ENCODE measurements around the gene SMOC2. TPM values are rescaled to one million over a fixed set of nuclear protein-coding genes. Genes with fewer than 3 reads are reported as not detected.

The SMOC2 gene
- total and polyA plus RNA-seq, 2 experiments from 2014 or later, result 51.0 to 88.7 TPM

DNA sequence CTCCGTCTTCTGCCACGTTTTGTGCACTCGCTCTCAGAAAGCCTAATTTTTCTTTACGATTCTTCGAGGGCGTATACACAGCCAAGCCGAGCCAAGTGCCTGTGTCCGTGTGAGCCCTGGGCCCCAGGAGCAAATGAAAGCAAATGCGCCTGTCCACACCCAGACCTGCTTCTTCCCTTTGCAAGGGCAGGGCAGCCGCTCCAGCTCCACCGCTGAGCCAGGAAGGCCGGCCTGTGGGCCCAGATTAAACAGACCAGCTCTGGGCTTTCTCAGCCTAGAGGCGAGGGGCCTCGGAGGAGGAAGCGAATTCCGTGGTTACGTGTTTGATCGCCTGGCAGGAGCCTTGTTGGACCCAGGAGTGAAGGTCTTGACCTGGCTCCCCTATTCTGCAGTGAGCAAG lies 184.6 kb downstream of the SMOC2 start:
- no peaks in the 10 kb centered on the region for H3K27me3 ChIP-seq
- H3K4me2 ChIP-seq, result no peak overlapping the region
- no peaks in the 10 kb centered on the region for H4K20me1 ChIP-seq (ENCODE audit: insufficient read depth, poor library complexity, severe bottlenecking)
- no peaks in the 10 kb centered on the region for H3K9me2 ChIP-seq (replicated peaks; ENCODE audit: insufficient read depth)
- no peaks in the 10 kb centered on the region for H3K4me1 ChIP-seq (ENCODE audit: insufficient read depth)
- no peak overlapping the region for H3K4me3 ChIP-seq
- WGBS (ENCODE audit: low lambda C conversion rate, missing lambda C conversion rate), result 64% methylated on average over 18 of the region's 18 CpGs
- no peaks in the 10 kb centered on the region for H3K9me3 ChIP-seq (ENCODE audit: low read depth)
- TF ChIP-seq, protein P1, sequence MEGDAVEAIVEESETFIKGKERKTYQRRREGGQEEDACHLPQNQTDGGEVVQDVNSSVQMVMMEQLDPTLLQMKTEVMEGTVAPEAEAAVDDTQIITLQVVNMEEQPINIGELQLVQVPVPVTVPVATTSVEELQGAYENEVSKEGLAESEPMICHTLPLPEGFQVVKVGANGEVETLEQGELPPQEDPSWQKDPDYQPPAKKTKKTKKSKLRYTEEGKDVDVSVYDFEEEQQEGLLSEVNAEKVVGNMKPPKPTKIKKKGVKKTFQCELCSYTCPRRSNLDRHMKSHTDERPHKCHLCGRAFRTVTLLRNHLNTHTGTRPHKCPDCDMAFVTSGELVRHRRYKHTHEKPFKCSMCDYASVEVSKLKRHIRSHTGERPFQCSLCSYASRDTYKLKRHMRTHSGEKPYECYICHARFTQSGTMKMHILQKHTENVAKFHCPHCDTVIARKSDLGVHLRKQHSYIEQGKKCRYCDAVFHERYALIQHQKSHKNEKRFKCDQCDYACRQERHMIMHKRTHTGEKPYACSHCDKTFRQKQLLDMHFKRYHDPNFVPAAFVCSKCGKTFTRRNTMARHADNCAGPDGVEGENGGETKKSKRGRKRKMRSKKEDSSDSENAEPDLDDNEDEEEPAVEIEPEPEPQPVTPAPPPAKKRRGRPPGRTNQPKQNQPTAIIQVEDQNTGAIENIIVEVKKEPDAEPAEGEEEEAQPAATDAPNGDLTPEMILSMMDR (IDR thresholded peaks at IDR 0.05; ENCODE audit: poor library complexity), result no peak
- TF ChIP-seq EZH2phosphoT487 (IDR thresholded peaks at IDR 0.05; ENCODE audit: low read depth, severe bottlenecking, unreplicated experiment) (no peak), EZH2 (IDR thresholded peaks at IDR 0.05; ENCODE audit: borderline replicate concordance) (no peak)
- H3K27ac ChIP-seq, result no peak overlapping the region
- H3K79me2 ChIP-seq, result no peaks in the 10 kb centered on the region
- no peak overlapping the region for H2AFZ ChIP-seq
- DNase-seq (ENCODE audit: low spot score), result no peak
- H3K36me3 ChIP-seq (replicated peaks; ENCODE audit: insufficient read depth, low read depth), result no peaks in the 10 kb centered on the region

DNA sequence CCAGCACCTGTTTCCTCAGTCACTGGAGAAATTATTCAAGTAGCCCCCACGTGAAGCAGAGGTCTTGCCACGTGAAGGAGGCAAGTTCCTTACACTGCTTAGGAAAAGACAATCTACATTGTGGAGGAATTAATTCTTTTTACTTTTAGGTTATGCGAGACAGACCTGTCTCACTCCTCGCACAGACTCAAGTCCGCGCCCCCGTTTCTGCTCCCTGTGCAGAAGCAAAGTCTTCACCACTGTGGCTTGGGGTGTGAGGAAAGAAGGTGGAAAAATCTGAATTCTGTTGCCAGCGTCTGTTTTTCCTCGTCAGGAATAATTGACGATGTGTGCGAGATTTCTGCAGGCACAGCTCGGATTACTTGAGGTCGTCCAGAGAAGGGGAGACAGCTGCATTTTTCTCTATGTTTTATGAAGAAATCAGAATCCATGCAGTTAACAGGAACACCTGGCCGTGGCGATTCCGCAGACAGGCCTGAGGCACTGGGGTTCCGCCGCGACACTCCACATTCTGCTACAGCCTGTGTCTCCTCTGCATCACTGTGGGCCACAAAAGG lies 185.1 kb downstream of the SMOC2 start:
- no peak overlapping the region for H3K27ac ChIP-seq
- no peak overlapping the region for H3K4me2 ChIP-seq
- no peaks in the 10 kb centered on the region for H3K4me1 ChIP-seq (ENCODE audit: insufficient read depth)
- H3K9me3 ChIP-seq (ENCODE audit: low read depth), result no peaks in the 10 kb centered on the region
- no peaks in the 10 kb centered on the region for H3K79me2 ChIP-seq
- H3K4me3 ChIP-seq, result no peak overlapping the region
- H3K27me3 ChIP-seq, result no peaks in the 10 kb centered on the region
- no peaks in the 10 kb centered on the region for H3K36me3 ChIP-seq (replicated peaks; ENCODE audit: insufficient read depth, low read depth)
- no peak overlapping the region for H2AFZ ChIP-seq
- 65% methylated on average over 19 of the region's 19 CpGs for WGBS (ENCODE audit: low lambda C conversion rate, missing lambda C conversion rate)
- DNase-seq (ENCODE audit: low spot score), result no peak
- no peaks in the 10 kb centered on the region for H3K9me2 ChIP-seq (replicated peaks; ENCODE audit: insufficient read depth)
- TF ChIP-seq EZH2phosphoT487 (IDR thresholded peaks at IDR 0.05; ENCODE audit: low read depth, severe bottlenecking, unreplicated experiment), result no peak
- TF ChIP-seq, protein P1 (IDR thresholded peaks at IDR 0.05; ENCODE audit: poor library complexity), result no peak
- no peak for TF ChIP-seq EZH2 (IDR thresholded peaks at IDR 0.05; ENCODE audit: borderline replicate concordance)
- no peaks in the 10 kb centered on the region for H4K20me1 ChIP-seq (ENCODE audit: insufficient read depth, poor library complexity, severe bottlenecking)

DNA sequence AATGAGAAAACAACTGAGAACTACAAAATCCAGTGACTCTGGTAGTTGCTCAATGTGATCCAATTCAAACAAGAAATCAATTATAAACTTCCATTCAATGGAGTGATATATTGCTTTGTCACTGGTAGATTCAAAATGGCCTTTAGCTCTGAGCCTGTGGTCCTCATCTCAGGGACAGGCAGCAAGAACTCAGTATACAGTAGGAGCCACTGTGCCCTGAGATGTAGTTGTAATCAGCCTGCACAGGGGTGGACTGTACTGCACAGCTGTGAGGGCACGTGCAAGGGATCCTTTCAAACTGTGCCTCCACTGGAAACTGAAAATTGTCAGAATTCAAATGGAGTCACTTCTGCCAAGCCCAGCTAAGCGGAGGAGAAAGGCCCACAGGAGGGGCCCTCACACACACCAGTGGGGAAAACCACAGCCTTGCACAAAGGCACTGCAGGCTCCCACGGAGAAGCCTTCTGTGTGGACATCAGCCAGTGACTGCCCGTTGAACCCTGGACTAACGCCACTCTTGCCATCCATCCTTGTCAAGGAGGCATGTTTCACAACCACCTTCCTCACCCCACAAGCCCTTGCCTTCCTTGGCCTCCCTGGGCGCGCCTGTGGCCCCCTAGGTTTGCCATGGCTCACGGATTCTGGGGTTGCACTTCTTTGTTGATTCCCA lies 186.7 kb downstream of the SMOC2 start:
- no peaks in the 10 kb centered on the region for H3K9me2 ChIP-seq (replicated peaks; ENCODE audit: insufficient read depth)
- H3K27ac ChIP-seq, result no peak overlapping the region
- no peaks in the 10 kb centered on the region for H4K20me1 ChIP-seq (ENCODE audit: insufficient read depth, poor library complexity, severe bottlenecking)
- no peaks in the 10 kb centered on the region for H3K4me1 ChIP-seq (ENCODE audit: insufficient read depth)
- no peak for TF ChIP-seq EZH2 (IDR thresholded peaks at IDR 0.05; ENCODE audit: borderline replicate concordance)
- TF ChIP-seq EZH2phosphoT487 (IDR thresholded peaks at IDR 0.05; ENCODE audit: low read depth, severe bottlenecking, unreplicated experiment), result no peak
- TF ChIP-seq, protein P1 (IDR thresholded peaks at IDR 0.05; ENCODE audit: poor library complexity), result no peak
- no peaks in the 10 kb centered on the region for H3K9me3 ChIP-seq (ENCODE audit: low read depth)
- no peak overlapping the region for H3K4me3 ChIP-seq
- H3K27me3 ChIP-seq, result no peaks in the 10 kb centered on the region
- no peaks in the 10 kb centered on the region for H3K79me2 ChIP-seq
- no peak overlapping the region for H2AFZ ChIP-seq
- 89% methylated on average over 8 of the region's 8 CpGs for WGBS (ENCODE audit: low lambda C conversion rate, missing lambda C conversion rate)
- H3K4me2 ChIP-seq, result no peak overlapping the region
- DNase-seq (ENCODE audit: low spot score), result no peak
- H3K36me3 ChIP-seq (replicated peaks; ENCODE audit: insufficient read depth, low read depth), result no peaks in the 10 kb centered on the region
